Ishikawa (cell line): ENCODE results near the gene TMSB4X.

ENCODE experiments used
- CEBPB ChIP-seq: IDR thresholded peaks from 2 replicates; pipeline ENCODE4 v1.6.1; 2012
- CREB1 ChIP-seq: IDR thresholded peaks from 2 replicates; pipeline ENCODE4 v1.6.1; 2012; ENCODE audit warnings: low read depth
- EGR1 ChIP-seq: IDR thresholded peaks from 2 replicates; pipeline ENCODE4 v1.6.1; 2012
- EP300 ChIP-seq: IDR thresholded peaks from 2 replicates; pipeline ENCODE4 v1.6.1; 2012; ENCODE audit warnings: borderline replicate concordance
- FOXM1 ChIP-seq: IDR thresholded peaks from 2 replicates; pipeline ENCODE4 v1.6.1; 2012; ENCODE audit warnings: low read depth, borderline replicate concordance
- NFIC ChIP-seq: IDR thresholded peaks from 2 replicates; pipeline ENCODE4 v1.6.1; 2012
- RAD21 ChIP-seq: IDR thresholded peaks from 2 replicates; pipeline ENCODE4 v1.6.1; 2012; ENCODE audit warnings: low read depth
- TAF1 ChIP-seq: IDR thresholded peaks from 2 replicates; pipeline ENCODE4 v1.6.1; 2012; ENCODE audit warnings: low read depth, mild to moderate bottlenecking
- TCF12 ChIP-seq: IDR thresholded peaks from 2 replicates; pipeline ENCODE4 v1.6.1; 2012; ENCODE audit warnings: low read depth
- TEAD4 ChIP-seq: IDR thresholded peaks from 2 replicates; pipeline ENCODE4 v1.6.1; 2012
- YY1 ChIP-seq: IDR thresholded peaks from 2 replicates; pipeline ENCODE4 v1.6.1; 2012; ENCODE audit warnings: low read depth
- ZBTB7A ChIP-seq: IDR thresholded peaks from 2 replicates; pipeline ENCODE4 v1.6.1; 2012; ENCODE audit warnings: low read depth
- TF ChIP-seq, protein P1 (sequence below): IDR thresholded peaks from 2 replicates; pipeline ENCODE4 v1.6.1; 2012; ENCODE audit warnings: low read depth, mild to moderate bottlenecking
- TF ChIP-seq, protein P2 (sequence below): IDR thresholded peaks from 2 replicates; pipeline ENCODE4 v1.6.1; 2012
- TF ChIP-seq, protein P3 (sequence below): IDR thresholded peaks from 2 replicates; pipeline ENCODE4 v1.6.1; 2012

TMSB4X gene

DNA sequence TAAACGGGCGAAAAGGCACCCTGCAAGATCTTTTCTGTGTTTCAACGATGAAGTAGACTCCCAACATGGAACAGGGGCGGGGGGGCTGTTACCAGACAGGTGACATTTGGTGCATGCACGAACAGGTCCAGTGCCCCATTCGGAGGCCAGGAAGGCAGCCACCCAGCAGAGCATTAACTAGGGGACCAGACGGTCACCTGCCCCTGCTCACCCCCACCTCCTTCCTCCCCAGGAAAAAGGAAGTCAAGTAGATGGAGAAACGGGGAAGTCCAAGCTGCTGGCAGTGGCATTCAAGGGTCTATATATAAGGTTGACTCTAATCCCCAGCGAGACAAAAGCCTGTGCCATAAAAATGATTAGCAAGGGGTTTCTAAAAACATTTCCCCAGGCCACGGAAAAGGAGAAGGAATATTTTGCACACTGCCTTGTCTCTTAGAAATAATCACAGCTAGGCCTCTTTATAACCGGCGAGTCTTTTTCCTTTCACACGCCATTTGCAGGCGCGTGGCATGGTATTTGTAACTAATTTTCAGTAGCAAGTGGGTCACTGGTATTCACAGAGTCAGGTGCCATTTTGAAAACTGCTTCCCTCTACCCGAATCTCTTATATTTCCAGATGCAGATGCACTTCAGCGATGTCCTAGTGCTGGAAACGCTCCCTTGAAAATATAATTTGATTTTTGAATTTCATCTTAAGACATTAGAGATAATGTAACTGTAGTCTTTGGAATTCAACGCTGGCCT is 1.2 kb upstream of the TMSB4X start:
- TF ChIP-seq, protein P1, sequence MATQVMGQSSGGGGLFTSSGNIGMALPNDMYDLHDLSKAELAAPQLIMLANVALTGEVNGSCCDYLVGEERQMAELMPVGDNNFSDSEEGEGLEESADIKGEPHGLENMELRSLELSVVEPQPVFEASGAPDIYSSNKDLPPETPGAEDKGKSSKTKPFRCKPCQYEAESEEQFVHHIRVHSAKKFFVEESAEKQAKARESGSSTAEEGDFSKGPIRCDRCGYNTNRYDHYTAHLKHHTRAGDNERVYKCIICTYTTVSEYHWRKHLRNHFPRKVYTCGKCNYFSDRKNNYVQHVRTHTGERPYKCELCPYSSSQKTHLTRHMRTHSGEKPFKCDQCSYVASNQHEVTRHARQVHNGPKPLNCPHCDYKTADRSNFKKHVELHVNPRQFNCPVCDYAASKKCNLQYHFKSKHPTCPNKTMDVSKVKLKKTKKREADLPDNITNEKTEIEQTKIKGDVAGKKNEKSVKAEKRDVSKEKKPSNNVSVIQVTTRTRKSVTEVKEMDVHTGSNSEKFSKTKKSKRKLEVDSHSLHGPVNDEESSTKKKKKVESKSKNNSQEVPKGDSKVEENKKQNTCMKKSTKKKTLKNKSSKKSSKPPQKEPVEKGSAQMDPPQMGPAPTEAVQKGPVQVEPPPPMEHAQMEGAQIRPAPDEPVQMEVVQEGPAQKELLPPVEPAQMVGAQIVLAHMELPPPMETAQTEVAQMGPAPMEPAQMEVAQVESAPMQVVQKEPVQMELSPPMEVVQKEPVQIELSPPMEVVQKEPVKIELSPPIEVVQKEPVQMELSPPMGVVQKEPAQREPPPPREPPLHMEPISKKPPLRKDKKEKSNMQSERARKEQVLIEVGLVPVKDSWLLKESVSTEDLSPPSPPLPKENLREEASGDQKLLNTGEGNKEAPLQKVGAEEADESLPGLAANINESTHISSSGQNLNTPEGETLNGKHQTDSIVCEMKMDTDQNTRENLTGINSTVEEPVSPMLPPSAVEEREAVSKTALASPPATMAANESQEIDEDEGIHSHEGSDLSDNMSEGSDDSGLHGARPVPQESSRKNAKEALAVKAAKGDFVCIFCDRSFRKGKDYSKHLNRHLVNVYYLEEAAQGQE = no peak
- TF ChIP-seq TAF1 = no peak
- no peak for TF ChIP-seq TEAD4
- no peak for TF ChIP-seq YY1
- no peak for TF ChIP-seq EP300
- TF ChIP-seq, protein P2, sequence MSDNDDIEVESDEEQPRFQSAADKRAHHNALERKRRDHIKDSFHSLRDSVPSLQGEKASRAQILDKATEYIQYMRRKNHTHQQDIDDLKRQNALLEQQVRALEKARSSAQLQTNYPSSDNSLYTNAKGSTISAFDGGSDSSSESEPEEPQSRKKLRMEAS = no peak
- no peak for TF ChIP-seq NFIC
- no peak for TF ChIP-seq ZBTB7A
- no peak for TF ChIP-seq TCF12

DNA sequence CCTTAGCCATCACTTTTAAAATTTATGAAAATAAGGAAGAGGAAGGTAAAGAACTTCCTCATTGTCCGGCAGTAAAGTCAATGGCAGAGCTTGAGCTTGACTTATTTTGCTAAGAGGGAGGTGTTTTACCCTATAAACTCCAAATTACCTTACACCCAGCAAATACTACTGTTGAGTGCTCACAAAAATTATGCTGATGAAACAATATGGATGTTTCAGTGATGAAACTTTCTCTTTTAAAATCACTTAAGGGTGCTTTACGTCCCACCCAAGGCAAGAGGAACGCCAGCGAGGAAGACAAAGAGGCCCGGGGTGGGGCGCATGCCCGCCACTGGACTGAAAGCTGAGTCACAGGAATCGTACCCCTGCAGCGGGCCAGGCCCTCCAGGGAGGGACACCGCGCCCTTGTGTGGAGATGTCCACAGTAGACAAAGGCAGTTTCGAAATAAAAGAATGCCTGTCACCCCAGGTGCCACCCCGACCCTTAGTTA is 560 bp upstream of the TMSB4X start:
- no peak for TF ChIP-seq CEBPB
- TF ChIP-seq CREB1 = no peak
- TF ChIP-seq RAD21 = no peak
- no peak for TF ChIP-seq FOXM1
- TF ChIP-seq TEAD4 = no peak
- no peak for TF ChIP-seq TAF1
- TF ChIP-seq, protein P1 = no peak
- TF ChIP-seq EGR1 = no peak
- TF ChIP-seq NFIC = no peak
- no peak for TF ChIP-seq EP300
- no peak for TF ChIP-seq YY1
- TF ChIP-seq TCF12 = no peak
- TF ChIP-seq, protein P3, sequence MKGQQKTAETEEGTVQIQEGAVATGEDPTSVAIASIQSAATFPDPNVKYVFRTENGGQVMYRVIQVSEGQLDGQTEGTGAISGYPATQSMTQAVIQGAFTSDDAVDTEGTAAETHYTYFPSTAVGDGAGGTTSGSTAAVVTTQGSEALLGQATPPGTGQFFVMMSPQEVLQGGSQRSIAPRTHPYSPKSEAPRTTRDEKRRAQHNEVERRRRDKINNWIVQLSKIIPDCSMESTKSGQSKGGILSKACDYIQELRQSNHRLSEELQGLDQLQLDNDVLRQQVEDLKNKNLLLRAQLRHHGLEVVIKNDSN = no peak
- TF ChIP-seq, protein P2 = no peak
- TF ChIP-seq ZBTB7A = no peak

DNA sequence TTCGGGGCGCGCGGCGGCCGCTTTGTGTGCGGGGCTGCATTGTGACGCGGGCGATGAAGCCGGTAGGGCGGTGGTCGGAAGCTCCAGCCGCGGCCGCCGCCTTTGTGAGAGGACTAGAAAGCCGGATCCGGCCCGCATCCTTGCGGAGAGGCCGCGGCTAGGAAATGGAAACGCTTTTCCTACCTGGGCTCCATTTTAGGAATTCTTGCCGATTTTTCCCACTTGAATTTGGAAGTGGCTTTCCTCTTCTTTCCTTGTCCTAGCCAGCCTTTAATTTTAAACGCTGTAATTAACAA is 708 bp downstream of the TMSB4X start:
- TF ChIP-seq FOXM1 = no peak
- no peak for TF ChIP-seq EP300
- TF ChIP-seq, protein P2 = no peak
- TF ChIP-seq RAD21 = no peak
- TF ChIP-seq TEAD4 = no peak
- TF ChIP-seq TCF12 = no peak
- TF ChIP-seq, protein P3 = no peak
- TF ChIP-seq CEBPB = no peak
- no peak for TF ChIP-seq YY1
- TF ChIP-seq EGR1 = no peak
- no peak for TF ChIP-seq TAF1
- TF ChIP-seq, protein P1 = no peak

DNA sequence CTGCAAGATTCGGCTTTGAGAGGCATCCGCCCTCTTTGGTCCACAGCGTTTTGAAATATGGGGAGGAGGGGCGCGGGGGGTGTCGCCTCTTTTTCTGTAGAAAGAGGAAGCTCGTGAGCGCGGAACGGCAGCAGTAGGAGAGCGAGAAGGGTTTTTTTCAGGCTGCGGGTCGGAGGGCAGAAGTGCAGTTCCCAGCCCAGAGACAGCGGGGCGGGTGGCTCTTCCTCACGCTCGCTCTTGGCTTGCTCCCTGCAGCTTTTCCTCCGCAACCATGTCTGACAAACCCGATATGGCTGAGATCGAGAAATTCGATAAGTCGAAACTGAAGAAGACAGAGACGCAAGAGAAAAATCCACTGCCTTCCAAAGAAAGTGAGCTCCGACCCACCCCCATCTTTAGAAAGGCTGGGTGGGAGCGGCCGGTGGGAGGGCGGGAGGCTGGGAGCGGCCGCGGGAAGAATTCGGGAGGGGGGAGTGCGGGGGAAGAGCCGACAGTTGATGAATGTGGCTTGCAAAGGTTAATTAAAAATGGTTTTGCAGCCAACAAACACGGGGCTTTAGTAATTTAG is 1.2 kb downstream of the TMSB4X start:
- TF ChIP-seq, protein P1 = no peak
- TF ChIP-seq TEAD4 = 0 out of 2 replicates have a peak, but pooled peaks have one; percentile 20
